IPS-11a (cell line): ENCODE data around the gene POLR1A.

Experiments used
- H3K4me3 ChIP-seq: one replicate; pipeline ENCODE4 v1.5.1; 2013; ENCODE audit warnings: low read depth, low read length, control low read depth

Gene POLR1A

GRCh38 chr2:86038291-86039081, 67.2 kb downstream of the POLR1A start:
- no peak overlapping the region for H3K4me3 ChIP-seq

DNA sequence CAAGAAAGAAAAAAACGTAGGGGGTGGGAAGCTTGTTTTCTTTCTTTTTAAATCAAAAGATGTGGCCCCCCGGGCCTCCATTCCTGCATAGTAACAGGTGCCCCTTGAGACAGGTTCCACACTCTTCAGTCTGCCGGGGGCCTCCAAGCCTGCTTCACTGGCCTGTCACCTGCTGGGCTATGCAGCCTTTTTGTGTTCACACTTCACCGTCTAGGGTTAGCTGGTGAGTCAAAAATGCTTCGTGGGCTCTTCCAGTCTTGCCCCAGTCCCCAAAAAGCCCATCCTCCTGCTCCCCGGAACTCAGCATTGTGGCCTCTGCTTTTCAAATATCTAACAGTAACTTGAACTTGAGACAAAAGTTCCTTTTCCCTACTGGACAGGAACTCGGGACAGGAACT, 67.9 kb downstream of the POLR1A start:
- no peak overlapping the region for H3K4me3 ChIP-seq

DNA sequence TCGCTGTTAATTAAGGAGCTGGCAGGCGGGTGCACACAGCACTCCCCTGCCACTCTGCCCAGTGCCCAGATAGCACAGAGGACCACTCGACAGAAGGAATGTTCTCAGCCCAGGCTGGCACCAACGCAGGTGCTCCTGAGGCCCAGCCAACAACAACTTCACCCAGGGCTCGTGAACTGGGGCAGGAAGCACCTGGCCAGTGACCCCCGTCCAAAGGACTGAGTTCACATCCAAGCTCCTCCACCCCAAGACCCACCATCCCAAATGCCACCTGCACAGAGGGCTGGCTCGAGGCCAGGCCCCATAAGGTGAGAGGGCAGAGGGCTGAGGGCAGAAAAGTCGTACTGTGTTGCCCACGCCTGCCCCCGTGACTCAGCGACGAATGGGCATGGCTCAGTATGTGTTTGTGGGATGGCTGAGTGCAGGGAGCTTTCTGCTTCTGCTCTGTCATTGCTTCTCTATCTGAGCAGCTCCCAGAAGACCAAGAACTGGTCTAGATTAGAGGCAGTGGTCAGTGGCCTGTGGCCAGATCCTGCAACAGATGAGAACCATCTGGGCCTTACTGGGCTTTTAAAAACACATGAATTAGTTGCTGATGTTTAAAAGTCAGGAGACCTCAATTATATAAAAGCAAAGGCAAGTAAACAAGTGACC, 68.4 kb downstream of the POLR1A start:
- H3K4me3 ChIP-seq = no peak overlapping the region

DNA sequence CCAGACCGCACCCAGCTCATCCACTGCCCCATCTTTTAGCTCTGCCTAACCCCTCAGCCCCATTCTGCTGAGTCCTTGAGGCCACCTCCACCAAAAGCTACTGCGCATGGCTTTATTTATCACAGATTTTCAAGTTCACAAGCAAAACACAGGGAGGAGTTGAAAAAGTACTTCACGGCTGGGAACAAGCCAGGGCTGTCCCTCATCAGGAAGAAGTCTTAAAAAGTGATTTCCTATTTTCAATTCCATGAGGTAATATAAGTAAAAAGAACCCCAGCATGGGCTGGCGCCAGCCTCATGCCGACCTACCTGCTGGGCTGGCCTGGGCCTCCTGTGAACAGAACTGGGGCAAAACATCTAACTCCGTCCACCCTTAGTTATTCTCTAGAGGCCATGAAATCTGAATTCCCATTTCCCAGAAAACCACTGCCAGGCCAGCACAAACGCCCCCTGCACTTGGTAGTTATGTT, 69.0 kb downstream of the POLR1A start:
- H3K4me3 ChIP-seq = no peak overlapping the region

DNA sequence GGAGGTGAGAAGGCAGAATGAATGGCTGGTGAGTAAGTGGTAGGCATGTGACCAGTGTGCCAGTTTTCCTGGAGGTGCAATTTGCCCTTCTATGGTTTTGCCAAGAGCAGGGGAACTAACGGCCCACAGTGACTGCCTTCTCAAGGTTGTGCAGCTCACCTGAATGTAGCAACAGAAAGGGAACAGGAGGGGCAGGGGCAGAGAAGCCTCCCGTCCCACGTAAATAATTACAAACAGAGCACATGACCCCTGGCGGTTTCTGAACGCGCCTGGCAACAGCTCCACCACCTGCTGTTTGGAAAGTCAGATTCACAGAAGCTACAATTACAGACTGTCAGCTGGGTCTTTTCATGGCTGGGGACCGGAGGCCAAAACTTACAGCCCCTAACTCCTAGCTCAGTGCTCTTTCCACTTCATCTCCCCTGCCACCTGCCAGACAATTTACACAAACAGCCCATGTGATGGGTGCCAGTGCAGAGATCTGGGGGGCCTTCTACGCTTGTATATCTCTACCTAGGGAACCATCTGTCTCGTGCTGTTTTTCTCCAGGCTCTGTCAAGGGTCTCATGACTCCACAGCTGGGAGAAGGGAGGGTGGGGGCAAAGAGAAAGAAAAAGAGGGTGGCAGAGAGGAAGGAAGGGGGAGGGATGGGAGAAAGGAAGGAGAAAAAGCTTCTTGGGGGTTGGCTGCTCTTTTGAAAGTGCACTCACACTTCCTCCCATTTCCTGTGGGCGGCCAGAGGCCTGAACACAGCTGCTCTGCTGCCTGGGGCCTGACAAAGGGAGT, 69.6 kb downstream of the POLR1A start:
- H3K4me3 ChIP-seq = no peak overlapping the region

- H3K4me3 ChIP-seq = no peak overlapping the region
Observed at GRCh38 chr2:86035376-86035882, 70.3 kb downstream of the POLR1A start.

GRCh38 chr2:86033751-86034692, 71.7 kb downstream of the POLR1A start:
- no peak overlapping the region for H3K4me3 ChIP-seq

DNA sequence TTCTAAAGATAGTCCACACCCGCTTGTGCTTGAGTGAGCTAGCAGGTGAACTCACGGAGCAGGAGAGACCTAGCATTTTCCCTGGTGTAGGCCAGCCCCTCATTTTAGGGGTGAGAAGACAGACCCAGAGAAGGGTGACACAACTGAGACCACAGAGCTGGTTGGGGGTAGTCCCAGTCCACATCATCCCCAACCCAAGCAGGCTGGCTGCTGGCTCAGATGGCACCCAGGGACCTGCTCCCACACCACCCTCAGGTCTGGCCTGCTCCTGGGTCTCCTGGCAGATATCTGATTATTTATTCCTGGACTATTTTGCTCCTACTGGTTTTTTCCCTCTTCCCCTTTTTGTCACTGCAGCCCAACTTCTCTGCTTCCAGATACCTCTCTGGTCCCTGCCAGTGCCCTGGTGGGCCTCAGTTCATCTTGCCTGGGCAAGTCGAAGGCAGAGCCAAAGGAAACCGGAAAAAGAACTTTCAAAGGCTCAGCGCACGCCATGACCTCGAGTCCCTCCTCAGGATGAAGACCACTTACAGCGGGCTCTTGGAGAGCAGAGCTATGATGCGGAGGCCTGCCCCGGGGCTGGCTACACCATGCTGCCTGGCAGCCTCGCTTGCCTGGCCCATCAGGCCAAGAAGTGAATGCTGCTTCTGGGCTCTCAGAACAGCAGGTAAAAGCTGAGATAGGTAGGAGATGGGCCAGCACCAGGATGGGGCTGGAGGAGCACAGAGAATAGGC, 72.7 kb downstream of the POLR1A start:
- H3K4me3 ChIP-seq = no peak overlapping the region

DNA sequence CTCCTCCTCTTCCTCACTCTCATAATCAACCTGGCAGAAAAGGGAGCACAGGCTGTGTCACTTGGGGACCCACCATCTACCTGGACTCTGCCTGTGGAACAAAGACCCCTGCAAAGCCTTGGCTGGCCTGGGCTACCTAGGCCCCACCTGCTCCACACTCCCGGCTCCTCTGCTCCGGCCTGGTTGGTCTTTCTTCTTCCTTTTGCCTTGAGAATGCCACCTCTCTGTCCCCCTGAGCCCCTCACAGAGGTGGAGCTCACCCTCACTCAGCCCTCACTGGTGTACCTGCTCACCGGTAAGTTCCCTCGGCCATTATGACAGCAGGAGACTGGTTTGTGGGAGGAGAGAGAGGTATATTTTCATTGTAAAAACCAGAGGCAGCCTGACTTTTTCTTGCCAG, 74.1 kb downstream of the POLR1A start:
- no peak overlapping the region for H3K4me3 ChIP-seq

- H3K4me3 ChIP-seq = no peak overlapping the region
Observed at GRCh38 chr2:86031151-86031550, 74.5 kb downstream of the POLR1A start.

DNA sequence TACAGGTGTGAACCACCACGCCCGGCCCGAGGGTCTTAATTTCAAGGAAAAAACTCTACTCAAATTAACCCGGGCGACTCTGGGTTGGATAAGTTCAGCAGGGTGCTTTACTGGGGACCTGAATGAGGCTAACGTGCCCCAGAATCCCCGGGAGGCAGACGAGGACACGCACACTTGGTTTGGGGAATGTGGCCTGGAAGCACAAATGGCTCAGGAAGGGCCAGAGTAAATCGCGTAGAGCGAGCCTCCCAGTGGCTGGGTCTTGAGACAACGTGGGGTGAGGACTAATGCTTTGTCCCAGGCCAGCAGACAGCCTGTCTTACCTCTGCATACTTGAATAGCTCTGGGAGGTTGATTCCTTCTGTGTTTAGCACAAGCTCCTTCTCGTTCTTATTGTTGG, 75.8 kb downstream of the POLR1A start:
- no peak overlapping the region for H3K4me3 ChIP-seq

- H3K4me3 ChIP-seq = no peak overlapping the region
Observed at GRCh38 chr2:86028766-86029381, 76.8 kb downstream of the POLR1A start.

DNA sequence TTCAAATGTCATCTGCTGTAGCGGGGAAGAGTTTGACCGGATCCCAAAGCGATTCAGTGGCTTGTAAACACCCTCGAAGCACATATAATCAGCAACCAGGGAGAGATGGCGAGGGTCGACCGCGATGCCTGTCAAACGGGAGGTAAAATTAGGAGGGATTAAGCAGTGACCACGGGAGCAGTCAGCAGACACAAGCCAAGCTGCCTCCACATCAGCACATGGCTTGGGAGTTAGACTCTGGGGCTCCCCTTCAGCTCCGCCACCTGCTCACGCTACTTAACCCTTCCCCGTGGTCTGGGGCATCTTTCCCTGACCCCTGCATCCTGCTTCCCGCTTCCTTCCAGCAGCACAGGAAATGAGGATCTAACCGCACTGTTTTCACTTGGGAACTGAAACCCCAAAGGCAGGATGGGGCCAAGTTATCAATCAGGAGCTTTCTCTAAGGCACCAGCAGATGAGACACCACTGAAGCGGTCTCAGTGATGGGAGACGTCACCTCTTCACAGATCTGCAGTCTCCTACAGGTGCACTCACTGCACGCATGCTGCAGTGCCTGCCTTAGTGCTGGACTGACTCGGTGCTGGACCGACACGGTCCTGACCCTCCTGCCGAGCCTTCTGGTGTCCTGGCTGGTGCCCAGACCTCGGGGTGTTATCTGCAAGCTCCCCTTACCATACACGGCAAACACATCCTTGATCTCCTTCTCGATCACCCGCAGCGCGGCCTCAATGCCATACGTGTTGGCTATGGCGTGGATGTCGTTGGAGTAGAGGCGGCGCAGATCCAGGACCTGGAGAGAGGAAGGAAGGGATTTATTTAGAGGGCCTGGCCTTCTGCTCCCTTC, 77.5 kb downstream of the POLR1A start:
- H3K4me3 ChIP-seq = no peak overlapping the region

GRCh38 chr2:86027196-86027921, 78.3 kb downstream of the POLR1A start:
- H3K4me3 ChIP-seq = no peak overlapping the region

DNA sequence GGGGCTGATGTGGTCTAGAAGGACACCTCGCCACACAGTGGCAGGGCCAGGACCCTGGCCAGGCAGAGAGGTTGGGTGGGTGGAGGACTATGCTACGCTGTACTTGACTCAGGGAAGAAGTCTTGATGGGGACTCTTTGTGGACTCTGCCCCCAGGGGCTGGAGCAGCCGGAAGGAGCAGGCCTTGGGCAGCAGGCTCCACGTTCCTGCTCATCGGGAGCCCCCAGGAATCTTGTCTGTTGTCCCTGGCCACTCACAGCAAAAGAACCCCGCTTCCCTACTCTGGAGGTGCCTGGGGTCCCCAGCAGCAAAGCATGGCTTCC, 79.0 kb downstream of the POLR1A start:
- H3K4me3 ChIP-seq = no peak overlapping the region

DNA sequence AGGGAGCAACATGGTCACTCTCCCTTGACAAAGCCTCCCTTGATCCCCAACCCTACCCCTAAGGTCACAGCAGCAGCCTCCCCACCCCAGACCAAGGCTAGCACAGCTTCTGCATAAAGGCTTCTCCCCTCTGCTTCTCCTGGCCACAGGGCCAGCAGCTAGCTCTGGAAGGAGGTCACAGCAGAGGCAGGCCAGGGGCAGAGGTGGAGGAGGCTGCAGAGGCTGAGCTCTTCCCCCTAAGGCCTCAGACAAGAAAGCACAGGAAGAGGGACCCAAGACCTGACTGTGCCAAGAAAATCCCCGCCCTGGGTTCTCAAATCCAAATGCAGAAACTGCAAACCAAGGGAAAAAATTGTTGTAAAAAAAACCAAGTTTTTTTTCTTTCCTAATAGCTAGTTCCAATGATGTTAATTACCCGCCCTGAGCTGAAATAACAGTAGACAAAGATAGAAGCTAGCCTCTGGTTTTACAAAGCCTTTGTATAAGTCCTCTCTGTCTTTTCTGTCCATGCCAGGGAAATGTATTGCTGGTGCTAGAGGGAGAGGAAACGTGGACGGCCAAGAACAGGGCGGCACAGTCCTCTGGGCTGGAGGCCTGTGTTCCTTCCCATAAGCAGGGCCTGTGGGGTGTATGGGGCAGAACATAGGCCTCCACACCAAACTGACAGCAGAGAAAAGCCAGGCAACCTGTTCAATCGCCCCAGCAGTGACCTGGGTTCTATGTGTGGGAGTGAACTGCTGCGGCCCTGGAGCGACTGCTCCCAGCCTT, 79.5 kb downstream of the POLR1A start:
- H3K4me3 ChIP-seq = no peak overlapping the region

- no peak overlapping the region for H3K4me3 ChIP-seq
Observed at GRCh38 chr2:86025229-86025820, 80.4 kb downstream of the POLR1A start.
